K562 (cell line): Measurements from ENCODE around the gene ATF4. TPM values are rescaled to one million over a fixed set of nuclear protein-coding genes. Genes with fewer than 3 reads are reported as not detected.

Source experiments
- BCL6 ChIP-seq: fragments of 250-450 bp; sonication (Bioruptor Pico); IDR thresholded peaks from 2 replicates; pipeline ENCODE4 v1.4.0; 2020
- CBX3 ChIP-seq, 2 experiments: IDR thresholded peaks; 1 replicate in 1 of 2; 2 replicates in 1 of 2; pipeline ENCODE4 v1.6.1; 2012; ENCODE audit warnings: inconsistent platforms in 2 of 2, low read length in 2 of 2, borderline replicate concordance in 1 of 2, control low read depth in 1 of 2
- HDAC1 ChIP-seq, 2 experiments: fragments of 450-650 bp; IDR thresholded peaks; 2 replicates each; pipeline ENCODE4 v1.6.1; 2016 to 2017; ENCODE audit warnings: inconsistent platforms in 1 of 2, mild to moderate bottlenecking in 1 of 2, moderate library complexity in 1 of 2
- HMG20A ChIP-seq: fragments of 450-650 bp; formaldehyde crosslinking; conservative IDR thresholded peaks from 2 replicates; pipeline ENCODE4 v1.4.0; 2020; ENCODE audit warnings: mild to moderate bottlenecking, mixed read lengths
- KAT2B ChIP-seq: IDR thresholded peaks from one replicate; pipeline ENCODE4 v1.6.1; 2012; ENCODE audit warnings: low read depth, mild to moderate bottlenecking, control low read depth, inconsistent platforms, low read length, moderate library complexity
- MAFF ChIP-seq: IDR thresholded peaks from 2 replicates; pipeline ENCODE4 v1.6.1; 2012; ENCODE audit warnings: low read length, improper control_type of control experiment
- MCM5 ChIP-seq: fragments of 450-650 bp; IDR thresholded peaks from 2 replicates; pipeline ENCODE4 v1.6.1; 2016; ENCODE audit warnings: low read depth
- PHB2 ChIP-seq: fragments of 450-650 bp; IDR thresholded peaks from 2 replicates; pipeline ENCODE4 v1.6.1; 2017; ENCODE audit warnings: low read depth
- POLR2AphosphoS5 ChIP-seq: IDR thresholded peaks from 2 replicates; pipeline ENCODE4 v1.6.1; 2011; ENCODE audit warnings: mild to moderate bottlenecking, low read depth, low read length, moderate library complexity; ENCODE audit not compliant: control insufficient read depth, insufficient read depth
- POU5F1 ChIP-seq: fragments of 150-350 bp; IDR thresholded peaks from 2 replicates; pipeline ENCODE4 v1.6.1; 2014; ENCODE audit warnings: borderline replicate concordance, low read length, low read depth, mild to moderate bottlenecking; ENCODE audit not compliant: partially characterized antibody
- PRPF4 ChIP-seq: fragments of 200-400 bp; formaldehyde crosslinking; IDR thresholded peaks from one replicate; pipeline ENCODE4 v1.6.1; 2017; ENCODE audit warnings: low read length, low read depth, mild to moderate bottlenecking; ENCODE audit not compliant: insufficient read depth, poor library complexity, severe bottlenecking
- PTRF ChIP-seq: fragments of 450-650 bp; IDR thresholded peaks from 2 replicates; pipeline ENCODE4 v1.6.1; 2016; ENCODE audit warnings: mild to moderate bottlenecking, missing genetic modification characterization, missing compliant biosample characterization
- RREB1 ChIP-seq: fragments of 250-450 bp; sonication (Bioruptor Pico); IDR thresholded peaks from 2 replicates; pipeline ENCODE4 v1.4.0; 2020
- SAFB2 ChIP-seq: fragments of 200-400 bp; formaldehyde crosslinking; IDR thresholded peaks from 2 replicates; pipeline ENCODE4 v1.6.1; 2018; ENCODE audit warnings: borderline replicate concordance, low read length, low read depth, moderate library complexity; ENCODE audit not compliant: severe bottlenecking
- SNRNP70 ChIP-seq: fragments of 200-400 bp; formaldehyde crosslinking; optimal IDR thresholded peaks from 2 replicates; pipeline ENCODE3; 2017; ENCODE audit warnings: low read depth, low read length
- STAG1 ChIP-seq: sonication (generic); formaldehyde crosslinking; IDR thresholded peaks from 2 replicates; pipeline ENCODE4 v1.5.0; 2020; ENCODE audit warnings: missing genetic modification reagents, borderline replicate concordance
- U2AF1 ChIP-seq: fragments of 200-400 bp; formaldehyde crosslinking; optimal IDR thresholded peaks from 2 replicates; pipeline ENCODE3; 2017; ENCODE audit warnings: mild to moderate bottlenecking, low read depth, low read length, moderate library complexity
- ZFP30 ChIP-seq: fragments of 250-450 bp; sonication (Bioruptor Pico); IDR thresholded peaks from 2 replicates; pipeline ENCODE4 v1.8.0; 2022; ENCODE audit warnings: moderate library complexity, mild to moderate bottlenecking, inconsistent platforms, borderline replicate concordance
- ZKSCAN1 ChIP-seq: fragments of 150-350 bp; IDR thresholded peaks from 2 replicates; pipeline ENCODE4 v1.6.1; 2016; ENCODE audit warnings: low read depth, low read length
- ZNF197 ChIP-seq: fragments of 200-800 bp; sonication (Bioruptor generic); IDR thresholded peaks from 2 replicates; pipeline ENCODE4 v1.6.1; 2016; ENCODE audit warnings: low read depth, missing genetic modification characterization, missing compliant biosample characterization
- ZNF41 ChIP-seq: fragments of 250-450 bp; sonication (Bioruptor Pico); conservative IDR thresholded peaks from 2 replicates; pipeline ENCODE4 v1.4.0; 2020; ENCODE audit warnings: mild to moderate bottlenecking
- ZNF668 ChIP-seq: fragments of 250-450 bp; sonication (Bioruptor Pico); IDR thresholded peaks from 2 replicates; pipeline ENCODE4 v1.8.0; 2022; ENCODE audit warnings: mild to moderate bottlenecking, inconsistent platforms
- polyA plus RNA-seq, 8 experiments: library from polyadenylated mRNA; depleted of rRNA in 4 of 8; stranded (reverse) in 5 of 8; unstranded in 3 of 8; fragments of >200 nt; fragmentation: Nextera tagmentation in 2 of 8; fragmentation: Illumina TruSeq in 1 of 8; extraction: Ambion mirVana in 2 of 8; extraction: Trizol in 1 of 8; gene quantifications; 2 replicates each; pipeline versions ENCODE4 v1.2.1 to v1.2.3, GENCODE V29; 2011 to 2014; ENCODE audit warnings: inconsistent platforms in 1 of 8, missing spikeins in 1 of 8
- total RNA-seq, 7 experiments: library from RNA; depleted of rRNA in 6 of 7; stranded (reverse); fragments of >200 nt in 6 of 7; fragmentation: Illumina TruSeq in 2 of 7; extraction: Trizol in 2 of 7; gene quantifications; 2 replicates each; pipeline versions ENCODE4 v1.2.1 to v1.2.3, GENCODE V29; 2011 to 2021; ENCODE audit warnings: low replicate concordance in 1 of 7
- TF ChIP-seq, protein P1 (sequence below): sonication (generic); formaldehyde crosslinking; IDR thresholded peaks from 2 replicates; pipeline ENCODE4 v1.5.0; 2020; ENCODE audit warnings: missing genetic modification reagents

The ATF4 gene
- total and polyA plus RNA-seq, 9 of the 15 experiments (the other 6 are each of a cell fraction or from before 2014, with no cell fraction given) = 93.1 to 723 (median 355) TPM

GRCh38 chr22:39532215-39533073 is 12.1 kb downstream of the ATF4 start, which contains the start of gene RPS19BP1 (continued):
- 0 out of 3 replicates have a peak, but pooled peaks of 1 of the 2 experiments have one; percentile 16 for TF ChIP-seq CBX3 (IDR thresholded peaks at IDR 0.05; ENCODE audit: borderline replicate concordance in 1 of 2, low read length in 2 of 2)
- TF ChIP-seq SNRNP70 = no peak
- TF ChIP-seq POU5F1 = no peak
- TF ChIP-seq KAT2B = no peak
- peak; percentile 79 for TF ChIP-seq POLR2AphosphoS5
- peak; percentile 99 for TF ChIP-seq ZKSCAN1
- TF ChIP-seq PRPF4 = no peak
- TF ChIP-seq PHB2 = no peak
- TF ChIP-seq U2AF1 = no peak
- TF ChIP-seq ZNF41 = no peak
- no peak for TF ChIP-seq ZFP30 (CRISPR knock-in tag)
- no peak for TF ChIP-seq MCM5
- TF ChIP-seq ZNF668 (CRISPR knock-in tag) = no peak
- TF ChIP-seq MAFF = no peak
- no peak for TF ChIP-seq SAFB2
- TF ChIP-seq HMG20A (CRISPR knock-in tag) = no peak
- 0 out of 4 replicates have a peak, but pooled peaks of 1 of the 2 experiments have one; percentile 28 for TF ChIP-seq HDAC1 (IDR thresholded peaks at IDR 0.05)
- no peak for TF ChIP-seq PTRF (tag)
- no peak for TF ChIP-seq RREB1
- no peak for TF ChIP-seq STAG1 (CRISPR knock-in tag)
- no peak for TF ChIP-seq ZNF197 (CRISPR knock-in tag)
- TF ChIP-seq, protein P1, sequence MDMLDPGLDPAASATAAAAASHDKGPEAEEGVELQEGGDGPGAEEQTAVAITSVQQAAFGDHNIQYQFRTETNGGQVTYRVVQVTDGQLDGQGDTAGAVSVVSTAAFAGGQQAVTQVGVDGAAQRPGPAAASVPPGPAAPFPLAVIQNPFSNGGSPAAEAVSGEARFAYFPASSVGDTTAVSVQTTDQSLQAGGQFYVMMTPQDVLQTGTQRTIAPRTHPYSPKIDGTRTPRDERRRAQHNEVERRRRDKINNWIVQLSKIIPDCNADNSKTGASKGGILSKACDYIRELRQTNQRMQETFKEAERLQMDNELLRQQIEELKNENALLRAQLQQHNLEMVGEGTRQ (CRISPR knock-in tag) = no peak
- TF ChIP-seq BCL6 (CRISPR knock-in tag) = no peak
